HG02642 (cell line): ENCODE measurements around the gene CORIN.
"Not testable (repeated sequence)": the region's sequence is repeated elsewhere in the genome, so short reads cannot be mapped to it uniquely, and the experiment has no call there.

Experiments
- ATAC-seq: cut with Tn5 transposase; IDR thresholded peaks from one replicate; pipeline ENCODE4 v1.9.1; 2021; ENCODE audit warnings: mild to moderate bottlenecking; ENCODE audit not compliant: unreplicated experiment, poor library complexity

The CORIN gene

GRCh38 chr4:47786958-47787370 is 50.9 kb downstream of the CORIN start:
- ATAC-seq = no peak

GRCh38 chr4:47785153-47785552 is 52.7 kb downstream of the CORIN start:
- ATAC-seq = no peak

- ATAC-seq = no peak
Measured at GRCh38 chr4:47784222-47784621, 53.6 kb downstream of the CORIN start.

DNA sequence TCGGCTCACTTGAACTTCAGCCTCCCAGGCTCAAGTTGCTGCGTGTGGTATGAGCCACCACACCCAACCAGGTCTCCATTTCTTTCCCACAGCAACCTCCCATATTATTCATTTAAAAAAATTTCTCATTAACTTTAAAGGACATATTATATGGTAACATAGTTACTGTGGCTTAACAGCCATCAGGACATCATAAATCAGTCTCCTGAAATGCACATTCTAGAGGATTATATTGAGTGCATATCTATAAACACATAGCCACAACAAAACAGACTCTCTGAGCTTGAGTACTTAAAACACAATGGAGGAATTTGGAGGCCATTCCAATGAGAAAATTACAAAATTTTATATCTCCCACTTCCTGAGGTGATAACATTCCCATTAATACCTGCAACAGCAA is 61.5 kb downstream of the CORIN start:
- ATAC-seq = no peak

GRCh38 chr4:47774079-47774478 is 63.8 kb downstream of the CORIN start:
- no peak for ATAC-seq

DNA sequence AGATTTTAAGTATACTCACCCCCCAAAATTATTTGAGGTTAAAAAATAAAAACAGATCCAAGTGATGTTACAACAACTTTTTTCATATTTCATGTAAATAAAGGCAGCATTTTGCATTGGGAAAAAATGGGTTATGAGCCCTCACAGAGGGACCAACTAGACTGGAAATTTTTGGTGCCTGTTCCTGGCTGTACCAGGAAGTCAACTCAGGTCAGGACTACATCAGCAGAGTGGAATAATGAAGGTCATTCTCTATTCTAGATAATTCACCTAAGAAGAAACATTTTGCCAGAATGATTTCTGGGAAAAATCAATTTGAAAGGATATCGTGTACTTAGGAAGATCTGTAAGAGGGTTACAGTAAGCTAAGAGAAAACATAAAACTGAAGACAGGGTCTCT is 66.8 kb downstream of the CORIN start:
- no peak for ATAC-seq

- not testable (repeated sequence) for ATAC-seq
Measured at GRCh38 chr4:47767956-47768355, 69.9 kb downstream of the CORIN start.

- no peak for ATAC-seq
Measured at GRCh38 chr4:47763279-47763678, 74.6 kb downstream of the CORIN start.

GRCh38 chr4:47762376-47763266 is 75.2 kb downstream of the CORIN start:
- ATAC-seq = no peak

- ATAC-seq = not testable (repeated sequence)
Measured at GRCh38 chr4:47753316-47753715, 84.6 kb downstream of the CORIN start.

DNA sequence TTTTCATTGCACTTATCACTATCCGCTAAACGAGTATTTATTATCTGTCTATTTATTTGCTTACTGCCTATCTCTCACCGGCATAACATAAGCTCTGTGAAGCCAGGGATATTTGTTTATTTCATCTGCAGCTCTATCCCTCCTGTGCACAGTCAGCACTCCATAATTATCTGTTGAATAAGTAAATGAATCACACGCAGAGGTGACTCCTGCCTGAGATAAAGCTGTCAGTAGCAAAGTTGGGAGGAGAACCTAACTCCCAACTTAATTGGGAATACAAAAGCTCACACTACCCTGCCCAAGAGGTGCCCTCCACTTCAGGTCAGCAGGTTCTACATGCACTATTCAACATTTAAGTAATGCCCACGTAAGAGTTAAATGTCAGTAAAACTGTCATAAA is 85.7 kb downstream of the CORIN start:
- ATAC-seq = no peak

DNA sequence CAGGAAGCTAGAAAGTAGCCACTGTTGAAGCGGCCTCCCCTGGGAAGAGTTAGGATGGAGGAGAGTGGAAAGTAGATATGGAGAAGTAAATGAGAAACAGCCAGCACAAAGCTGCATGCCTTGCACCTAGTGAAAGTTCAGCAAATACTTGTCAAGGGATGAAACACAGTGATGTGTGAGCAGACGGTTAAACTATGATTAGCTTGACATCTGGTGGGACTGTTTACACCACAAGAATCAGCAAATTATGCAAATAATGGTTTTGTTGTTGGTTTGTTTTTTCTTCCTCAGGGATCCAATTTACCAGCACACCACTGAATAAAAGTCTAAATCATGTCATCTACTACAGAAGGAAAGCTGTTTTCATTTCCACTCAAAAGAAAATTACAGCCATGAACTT is 87.1 kb downstream of the CORIN start:
- ATAC-seq = no peak

GRCh38 chr4:47749858-47750257 is 88.0 kb downstream of the CORIN start:
- ATAC-seq = no peak

DNA sequence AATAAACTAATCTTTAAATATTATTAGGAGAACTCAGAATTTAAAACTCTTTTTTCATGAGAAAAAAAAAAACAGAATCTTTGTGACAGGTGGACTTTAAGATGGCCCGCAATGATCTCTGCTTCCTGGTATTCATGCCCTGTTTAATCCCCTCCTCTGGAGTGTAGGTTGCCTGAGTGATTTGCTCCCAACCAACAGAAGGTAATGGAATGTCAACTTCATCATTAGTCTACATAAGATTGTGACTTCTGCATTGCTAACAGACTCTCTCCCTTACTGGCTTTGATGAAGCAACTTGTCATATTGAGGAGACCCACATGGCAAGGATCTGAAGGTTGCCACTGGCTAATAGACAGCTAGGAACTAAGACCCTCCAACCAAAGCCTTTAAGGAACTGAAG is 88.8 kb downstream of the CORIN start:
- ATAC-seq = no peak

GRCh38 chr4:47747846-47748494 is 89.9 kb downstream of the CORIN start:
- no peak for ATAC-seq

GRCh38 chr4:47747211-47747610 is 90.7 kb downstream of the CORIN start:
- no peak for ATAC-seq

- no peak for ATAC-seq
Measured at GRCh38 chr4:47746122-47746521, 91.7 kb downstream of the CORIN start.

DNA sequence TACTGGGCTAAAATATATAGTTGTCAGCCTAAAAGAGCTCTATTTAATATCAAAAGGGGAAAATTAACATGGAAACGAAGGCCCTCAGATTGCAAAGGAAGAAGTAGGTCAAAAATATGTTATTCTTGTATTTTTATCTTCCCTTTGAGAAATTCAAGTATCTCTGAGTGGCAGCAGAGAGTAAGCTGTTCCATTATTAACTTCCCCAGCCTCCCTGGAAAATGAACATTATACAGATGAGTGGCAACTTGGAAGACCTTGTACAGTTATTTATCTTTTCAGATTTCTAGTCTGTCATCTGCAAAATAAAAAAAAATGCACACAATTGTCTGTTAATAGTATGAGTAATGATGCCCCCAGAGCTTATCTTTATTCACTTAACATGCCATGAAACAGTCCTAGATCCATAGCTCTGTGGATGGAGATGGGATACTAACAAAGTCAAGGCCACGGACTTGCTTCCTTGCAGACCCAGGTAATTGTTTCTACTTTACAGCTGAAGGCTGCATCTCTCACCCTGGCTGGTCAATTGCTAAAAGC is 93.0 kb downstream of the CORIN start:
- no peak for ATAC-seq

DNA sequence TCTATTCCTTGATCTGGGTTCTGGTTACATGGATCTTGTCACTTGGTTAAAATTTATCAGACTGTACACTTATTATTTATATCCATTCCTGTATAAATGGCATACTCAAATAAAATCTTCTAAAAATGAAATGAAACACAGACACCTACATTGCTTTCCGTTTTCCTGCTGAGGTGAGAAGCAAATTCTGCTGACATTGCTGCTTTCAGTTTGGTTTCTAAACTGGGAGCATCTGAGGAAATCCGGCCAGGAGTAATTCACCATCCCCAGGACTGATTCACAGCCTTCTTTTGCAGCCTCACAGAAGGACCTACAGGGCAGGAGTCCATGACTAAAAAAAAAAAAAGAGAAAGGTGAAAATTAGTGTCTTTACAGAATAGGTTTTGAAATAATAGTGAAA is 93.6 kb downstream of the CORIN start:
- ATAC-seq = no peak

GRCh38 chr4:47741200-47741599 is 96.7 kb downstream of the CORIN start:
- no peak for ATAC-seq

DNA sequence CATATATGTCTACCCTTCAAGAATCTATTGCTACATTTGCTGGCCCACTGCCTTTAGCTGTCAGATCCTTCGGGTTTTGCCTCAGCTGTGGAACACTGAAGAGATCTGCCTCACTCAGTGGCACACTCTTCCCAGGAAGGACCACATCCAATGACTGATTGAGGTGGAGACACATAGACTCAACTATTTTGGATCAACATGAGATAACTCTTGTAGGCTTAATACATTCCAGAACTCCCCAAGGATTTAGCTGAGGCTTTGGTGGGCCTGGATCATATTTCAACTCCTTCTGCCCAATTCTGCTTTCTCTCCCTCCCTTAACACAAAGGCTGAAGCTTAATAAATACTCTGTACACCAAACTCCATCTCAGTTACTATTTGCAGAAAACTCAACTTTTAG is 100.5 kb downstream of the CORIN start:
- no peak for ATAC-seq
